Stimulated activated CD4-positive, alpha-beta T cell treated with anti-CD3 and anti-CD28 coated beads, Interleukin-12 subunit alpha, Interleukin-12 subunit beta, amount 100 ng/mL, for 4 hours (primary cell): ENCODE data around the gene CD22.
A peak's percentile ranks its signal among the peaks of the same experiment; 100 is the strongest.

Experiments used
- DNase-seq: peaks from one replicate; pipeline ENCODE4 v3.0.0-alpha.2; 2020

CD22 gene

GRCh38 chr19:35315883-35316282, 13.1 kb upstream of the CD22 start:
- DNase-seq, result no peak

GRCh38 chr19:35316560-35316959, 12.4 kb upstream of the CD22 start:
- no peak for DNase-seq

GRCh38 chr19:35317464-35318043, 11.4 kb upstream of the CD22 start:
- no peak for DNase-seq

- DNase-seq, result no peak
Observed at GRCh38 chr19:35318679-35319448, 10.1 kb upstream of the CD22 start.

- no peak for DNase-seq
Observed at GRCh38 chr19:35320065-35320713, 8.8 kb upstream of the CD22 start.

GRCh38 chr19:35321291-35321690, 7.7 kb upstream of the CD22 start:
- no peak for DNase-seq

- no peak for DNase-seq
Observed at GRCh38 chr19:35322014-35322413, 7.0 kb upstream of the CD22 start.

GRCh38 chr19:35327642-35328041, 1.3 kb upstream of the CD22 start:
- no peak for DNase-seq

- no peak for DNase-seq
Observed at GRCh38 chr19:35329323-35329722, 336 bp downstream of the CD22 start.

GRCh38 chr19:35330475-35330874, 1.5 kb downstream of the CD22 start:
- no peak for DNase-seq

GRCh38 chr19:35331551-35332214, 2.7 kb downstream of the CD22 start:
- DNase-seq, result no peak

GRCh38 chr19:35332817-35333216, 3.8 kb downstream of the CD22 start:
- DNase-seq, result peak; percentile 26

GRCh38 chr19:35334144-35334753, 5.3 kb downstream of the CD22 start:
- no peak for DNase-seq

- no peak for DNase-seq
Observed at GRCh38 chr19:35336166-35336955, 7.4 kb downstream of the CD22 start.

- DNase-seq, result no peak
Observed at GRCh38 chr19:35337097-35337983, 8.4 kb downstream of the CD22 start.

GRCh38 chr19:35337984-35338296, 9.0 kb downstream of the CD22 start:
- no peak for DNase-seq

GRCh38 chr19:35340431-35340830, 11.4 kb downstream of the CD22 start:
- no peak for DNase-seq

GRCh38 chr19:35341006-35341405, 12.0 kb downstream of the CD22 start:
- no peak for DNase-seq

GRCh38 chr19:35341565-35342225, 12.7 kb downstream of the CD22 start:
- no peak for DNase-seq

GRCh38 chr19:35342430-35342829, 13.4 kb downstream of the CD22 start:
- no peak for DNase-seq

- DNase-seq, result no peak
Observed at GRCh38 chr19:35344511-35345031, 15.6 kb downstream of the CD22 start.
